ENCODE measurements around the gene EEIG2. TPM values are rescaled to one million over a fixed set of nuclear protein-coding genes. Genes with fewer than 3 reads are reported as not detected.

Gene EEIG2
- polyA plus RNA-seq, 1 experiment: 2.6 TPM

DNA sequence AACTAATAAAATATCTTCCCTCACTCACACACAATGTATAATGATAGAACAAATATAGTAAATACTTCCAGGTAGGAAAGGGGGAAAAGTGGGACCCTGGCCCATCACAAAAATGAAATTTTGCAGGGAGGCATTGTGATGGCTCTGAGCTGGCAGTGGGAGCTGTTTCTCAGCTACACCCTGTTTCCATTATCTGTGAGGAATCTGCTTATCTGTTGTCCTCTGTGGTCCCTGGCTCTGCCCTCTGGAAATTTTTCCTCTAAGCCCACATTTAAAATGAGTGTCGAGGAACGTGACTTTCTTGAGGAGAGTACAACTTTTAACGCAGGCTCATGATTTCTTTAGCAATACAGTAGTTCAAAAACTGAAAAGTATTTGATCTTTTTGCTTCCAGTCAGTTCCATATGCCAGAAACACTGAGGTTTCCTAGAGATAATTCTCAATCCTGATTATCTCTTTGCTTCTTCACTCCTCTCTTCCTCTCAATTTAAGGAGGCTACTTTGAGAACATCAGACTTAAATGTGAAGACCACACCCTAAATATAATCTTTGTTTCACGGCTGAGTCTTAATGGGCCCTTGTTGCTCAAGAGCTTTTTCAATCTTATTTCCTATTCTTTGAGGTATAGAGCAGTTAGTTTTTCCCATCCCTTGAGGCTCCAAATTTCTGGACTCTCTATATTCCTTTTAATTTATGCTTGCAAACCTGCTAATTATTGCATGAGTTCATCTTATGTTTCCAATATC lies 5.0 kb upstream of the EEIG2 start:
- no peak overlapping the region for H3K4me3 ChIP-seq (ENCODE audit: low read depth, low read length)
- H3K27me3 ChIP-seq (ENCODE audit: control insufficient read depth, insufficient read depth, low read length): no peaks in the 10 kb centered on the region; the same call in none of the 2 replicates
- TF ChIP-seq, protein P1, sequence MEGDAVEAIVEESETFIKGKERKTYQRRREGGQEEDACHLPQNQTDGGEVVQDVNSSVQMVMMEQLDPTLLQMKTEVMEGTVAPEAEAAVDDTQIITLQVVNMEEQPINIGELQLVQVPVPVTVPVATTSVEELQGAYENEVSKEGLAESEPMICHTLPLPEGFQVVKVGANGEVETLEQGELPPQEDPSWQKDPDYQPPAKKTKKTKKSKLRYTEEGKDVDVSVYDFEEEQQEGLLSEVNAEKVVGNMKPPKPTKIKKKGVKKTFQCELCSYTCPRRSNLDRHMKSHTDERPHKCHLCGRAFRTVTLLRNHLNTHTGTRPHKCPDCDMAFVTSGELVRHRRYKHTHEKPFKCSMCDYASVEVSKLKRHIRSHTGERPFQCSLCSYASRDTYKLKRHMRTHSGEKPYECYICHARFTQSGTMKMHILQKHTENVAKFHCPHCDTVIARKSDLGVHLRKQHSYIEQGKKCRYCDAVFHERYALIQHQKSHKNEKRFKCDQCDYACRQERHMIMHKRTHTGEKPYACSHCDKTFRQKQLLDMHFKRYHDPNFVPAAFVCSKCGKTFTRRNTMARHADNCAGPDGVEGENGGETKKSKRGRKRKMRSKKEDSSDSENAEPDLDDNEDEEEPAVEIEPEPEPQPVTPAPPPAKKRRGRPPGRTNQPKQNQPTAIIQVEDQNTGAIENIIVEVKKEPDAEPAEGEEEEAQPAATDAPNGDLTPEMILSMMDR (IDR thresholded peaks at IDR 0.05; ENCODE audit: insufficient read depth, low read depth, low read length): no peak
- no peaks in the 10 kb centered on the region for H3K36me3 ChIP-seq (ENCODE audit: control insufficient read depth, insufficient read depth, low read length)
- ChIA-PET POLR2A (no interaction called here), CTCF (interaction anchor here (1.3 kb wide), 1 partner anchor 9 kb away, joined by 3 read pairs; no protein-coding TSS in a partner anchor)
- no peak for DNase-seq (ENCODE audit: low read depth)

DNA sequence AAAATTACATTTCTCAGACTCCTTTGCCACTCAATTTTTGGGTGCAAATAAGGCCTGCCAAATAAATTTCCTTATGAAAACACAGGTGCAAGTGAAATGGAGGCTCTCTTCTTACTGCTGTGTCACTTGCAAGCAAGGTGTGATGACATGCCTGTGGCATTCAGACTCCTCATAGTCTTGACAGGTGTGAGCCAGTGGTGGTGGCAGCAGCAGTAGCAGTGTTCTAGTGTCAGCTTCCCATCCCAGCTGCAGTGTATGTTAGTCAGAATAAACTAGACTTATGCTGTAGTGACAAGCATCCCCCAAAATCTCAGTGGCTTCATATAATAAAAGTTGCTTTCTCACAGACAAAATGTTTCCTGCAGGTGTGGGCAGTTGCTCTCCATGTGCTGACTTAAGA lies 3.8 kb upstream of the EEIG2 start:
- CTCF ChIA-PET: no interaction called here

GRCh38 chr1:108556499-108556898 lies 3.4 kb upstream of the EEIG2 start:
- TF ChIP-seq, protein P1 (IDR thresholded peaks at IDR 0.05; ENCODE audit: insufficient read depth, low read depth, low read length): no peak
- Histone ChIP-seq H3K4me3 (ENCODE audit: low read depth, low read length) (no peak overlapping the region), H3K27me3 (ENCODE audit: control insufficient read depth, insufficient read depth, low read length) (no peaks in the 10 kb centered on the region; the same call in none of the 2 replicates), H3K36me3 (ENCODE audit: control insufficient read depth, insufficient read depth, low read length) (no peaks in the 10 kb centered on the region)
- POLR2A ChIA-PET: no interaction called here
- DNase-seq (ENCODE audit: low read depth): no peak
- CTCF ChIA-PET: no interaction called here

More for the DNA sequence above, 3.8 kb upstream of the EEIG2 start:
- TF ChIP-seq, protein P1 (IDR thresholded peaks at IDR 0.05; ENCODE audit: insufficient read depth, low read depth, low read length): no peak
- H3K27me3 ChIP-seq (ENCODE audit: control insufficient read depth, insufficient read depth, low read length): no peaks in the 10 kb centered on the region; the same call in none of the 2 replicates
- no peaks in the 10 kb centered on the region for H3K36me3 ChIP-seq (ENCODE audit: control insufficient read depth, insufficient read depth, low read length)
- H3K4me3 ChIP-seq (ENCODE audit: low read depth, low read length): no peak overlapping the region
- no peak for DNase-seq (ENCODE audit: low read depth)
- POLR2A ChIA-PET: no interaction called here

DNA sequence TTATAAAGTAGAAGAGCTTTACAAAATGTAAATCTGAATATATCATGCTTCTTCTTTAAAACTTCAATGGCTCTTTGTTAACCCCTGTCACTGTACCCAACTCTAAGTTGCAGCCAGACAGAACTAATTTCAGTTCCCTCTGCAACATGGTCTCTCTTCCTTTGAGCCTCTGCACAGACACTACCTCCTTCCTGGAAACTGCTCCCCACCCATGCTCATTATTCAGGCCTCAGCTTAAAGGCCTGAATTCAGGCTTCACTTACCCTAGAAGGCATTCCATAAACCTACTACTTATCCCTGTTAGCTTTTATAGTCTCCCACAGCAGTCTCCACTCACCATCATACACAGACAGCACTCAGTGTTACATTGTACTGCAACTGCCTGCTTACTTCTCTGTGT lies 2.6 kb upstream of the EEIG2 start:
- Histone ChIP-seq H3K36me3 (ENCODE audit: control insufficient read depth, insufficient read depth, low read length) (no peaks in the 10 kb centered on the region), H3K27me3 (ENCODE audit: control insufficient read depth, insufficient read depth, low read length) (no peaks in the 10 kb centered on the region; the same call in none of the 2 replicates), H3K4me3 (ENCODE audit: low read depth, low read length) (no peak overlapping the region)
- CTCF ChIA-PET: interaction anchor here (0.6 to 1.3 kb wide), 2 partner anchors 86 to 616 kb away, joined by 3 read pairs; no protein-coding TSS in a partner anchor
- DNase-seq (ENCODE audit: low read depth): no peak
- POLR2A ChIA-PET: no interaction called here
- TF ChIP-seq, protein P1 (IDR thresholded peaks at IDR 0.05; ENCODE audit: insufficient read depth, low read depth, low read length): no peak

- ChIA-PET POLR2A (interaction anchor here (0.5 to 0.6 kb wide), 3 partner anchors 21 to 381 kb away, joined by 3 to 5 read pairs (median 4); no protein-coding TSS in a partner anchor), CTCF (interaction anchor here (0.6 to 3.5 kb wide), 33 partner anchors 9 to 620 kb away, joined by 3 to 24 read pairs (median 4); partner anchors contain the start of gene PRPF38B)
- Histone ChIP-seq H3K4me3 (ENCODE audit: low read depth, low read length) (peak overlapping the region; percentile 63), H3K36me3 (ENCODE audit: control insufficient read depth, insufficient read depth, low read length) (no peaks in the 10 kb centered on the region), H3K27me3 (ENCODE audit: control insufficient read depth, insufficient read depth, low read length) (no peaks in the 10 kb centered on the region; the same call in none of the 2 replicates)
- no peak for DNase-seq (ENCODE audit: low read depth)
- TF ChIP-seq, protein P1 (IDR thresholded peaks at IDR 0.05; ENCODE audit: insufficient read depth, low read depth, low read length): no peak
Measured at GRCh38 chr1:108560189-108560873, 431 bp downstream of the EEIG2 start.
